ENCODE data around the gene COMP. TPM values are rescaled to one million over a fixed set of nuclear protein-coding genes. Genes with fewer than 3 reads are reported as not detected.

COMP gene
- total RNA-seq, 8 experiments from 2014 or later: 0.05 to 1.1 (median 0.29) TPM; not detected in 3

- Histone ChIP-seq H3K4me3 (no peak overlapping the region), H3K27ac (no peak overlapping the region), H3K4me1 (replicated peaks in 1 of 2) (peaks cover 0 to 2% of the 10 kb centered on the region in 2 donors)
- ATAC-seq (replicated peaks in 6 of 8): peak in 6 of 8 experiments; percentile 13 to 70 (median 48)
- 60 to 93% (median 88%) methylated on average over 2 to 7 of the region's 16 CpGs; no CpG with 5 or more reads in 6 of the 10 experiments for WGBS, 10 experiments
- in situ Hi-C loops (cut with MboI; ENCODE audit: low pct_unique_long_range_greater_than_20kb in 2 of 9, low sequenced_read_pairs in 9 of 9, unreplicated experiment in 9 of 9): no loop called here
Measured at GRCh38 chr19:18756896-18757295, 34.2 kb downstream of the COMP start.

- ATAC-seq (replicated peaks in 6 of 8): no peak
- in situ Hi-C loops (cut with MboI; ENCODE audit: low pct_unique_long_range_greater_than_20kb in 2 of 9, low sequenced_read_pairs in 9 of 9, unreplicated experiment in 9 of 9): no loop called here
- WGBS, 10 experiments: 73 to 98% (median 86%) methylated on average over 3 to 4 of the region's 4 CpGs; no CpG with 5 or more reads in 2 of the 10 experiments
- H3K4me3 ChIP-seq: no peak overlapping the region
- H3K27ac ChIP-seq: no peak overlapping the region
- H3K4me1 ChIP-seq (replicated peaks in 1 of 2): peaks cover 0 to 2% of the 10 kb centered on the region in 2 donors
Measured at GRCh38 chr19:18754501-18754900, 36.6 kb downstream of the COMP start.

GRCh38 chr19:18751571-18751970 is 39.5 kb downstream of the COMP start:
- WGBS, 10 experiments: 33 to 100% (median 90%) methylated on average over 1 to 6 of the region's 10 CpGs; no CpG with 5 or more reads in 2 of the 10 experiments

GRCh38 chr19:18750295-18750970 is 40.7 kb downstream of the COMP start:
- no peak overlapping the region for H3K4me3 ChIP-seq
- 80 to 100% (median 92%) methylated on average over 1 to 8 of the region's 19 CpGs; no CpG with 5 or more reads in 3 of the 10 experiments for WGBS, 10 experiments
- no peak for ATAC-seq (replicated peaks in 6 of 8)
- H3K27ac ChIP-seq: no peak overlapping the region
- H3K4me1 ChIP-seq (replicated peaks in 1 of 2): peaks cover 0 to 7% of the 10 kb centered on the region in 2 donors
- in situ Hi-C loops (cut with MboI; ENCODE audit: low pct_unique_long_range_greater_than_20kb in 2 of 9, low sequenced_read_pairs in 9 of 9, unreplicated experiment in 9 of 9): no loop called here

More at GRCh38 chr19:18751571-18751970, 39.5 kb downstream of the COMP start:
- Histone ChIP-seq H3K27ac (no peak overlapping the region), H3K4me3 (no peak overlapping the region), H3K4me1 (replicated peaks in 1 of 2) (peaks cover 0 to 6% of the 10 kb centered on the region in 2 donors)
- in situ Hi-C loops (cut with MboI; ENCODE audit: low pct_unique_long_range_greater_than_20kb in 2 of 9, low sequenced_read_pairs in 9 of 9, unreplicated experiment in 9 of 9): no loop called here
- no peak for ATAC-seq (replicated peaks in 6 of 8)

GRCh38 chr19:18749362-18750231 is 41.5 kb downstream of the COMP start:
- in situ Hi-C loops (cut with MboI; ENCODE audit: low pct_unique_long_range_greater_than_20kb in 2 of 9, low sequenced_read_pairs in 9 of 9, unreplicated experiment in 9 of 9): no loop called here
- H3K4me3 ChIP-seq: no peak overlapping the region
- peak in 1 of 8 experiments; percentile 20 for ATAC-seq (replicated peaks in 6 of 8)
- 50 to 89% (median 68%) methylated on average over 2 to 8 of the region's 23 CpGs; no CpG with 5 or more reads in 2 of the 10 experiments for WGBS, 10 experiments
- no peak overlapping the region for H3K27ac ChIP-seq
- peaks cover 0 to 7% of the 10 kb centered on the region in 2 donors for H3K4me1 ChIP-seq (replicated peaks in 1 of 2)

- 45 to 100% (median 80%) methylated on average over 1 to 3 of the region's 29 CpGs; no CpG with 5 or more reads in 3 of the 10 experiments for WGBS, 10 experiments
- no peak overlapping the region for H3K4me3 ChIP-seq
- no peak overlapping the region for H3K27ac ChIP-seq
- peaks cover 6 to 14% of the 10 kb centered on the region in 2 donors for H3K4me1 ChIP-seq (replicated peaks in 1 of 2)
- in situ Hi-C loops (cut with MboI; ENCODE audit: low pct_unique_long_range_greater_than_20kb in 2 of 9, low sequenced_read_pairs in 9 of 9, unreplicated experiment in 9 of 9): no loop called here
- peak in 2 of 8 experiments; percentile 17 to 18 for ATAC-seq (replicated peaks in 6 of 8)
Measured at GRCh38 chr19:18746401-18747325, 44.4 kb downstream of the COMP start.

- Histone ChIP-seq H3K4me1 (replicated peaks in 1 of 2) (peaks cover 8 to 22% of the 10 kb centered on the region in 2 donors), H3K27ac (no peak overlapping the region), H3K4me3 (no peak overlapping the region)
- in situ Hi-C loops (cut with MboI; ENCODE audit: low pct_unique_long_range_greater_than_20kb in 2 of 9, low sequenced_read_pairs in 9 of 9, unreplicated experiment in 9 of 9): no loop called here
- ATAC-seq (replicated peaks in 6 of 8): no peak
- no CpG with 5 or more reads among the region's 5 CpGs for WGBS, 10 experiments
Measured at GRCh38 chr19:18745931-18746330, 45.2 kb downstream of the COMP start.

GRCh38 chr19:18745012-18745735 is 45.9 kb downstream of the COMP start:
- Histone ChIP-seq H3K4me1 (replicated peaks in 1 of 2) (peaks cover 8 to 22% of the 10 kb centered on the region in 2 donors), H3K27ac (no peak overlapping the region), H3K4me3 (no peak overlapping the region)
- in situ Hi-C loops (cut with MboI; ENCODE audit: low pct_unique_long_range_greater_than_20kb in 2 of 9, low sequenced_read_pairs in 9 of 9, unreplicated experiment in 9 of 9): no loop called here
- WGBS, 10 experiments: 100% methylated on average over 1 of the region's 26 CpGs; no CpG with 5 or more reads in 9 of the 10 experiments
- no peak for ATAC-seq (replicated peaks in 6 of 8)

- H3K4me1 ChIP-seq (replicated peaks in 1 of 2): peaks cover 8 to 20% of the 10 kb centered on the region in 2 donors
- WGBS, 10 experiments: 76% methylated on average over 4 of the region's 36 CpGs; no CpG with 5 or more reads in 9 of the 10 experiments
- in situ Hi-C loops (cut with MboI; ENCODE audit: low pct_unique_long_range_greater_than_20kb in 2 of 9, low sequenced_read_pairs in 9 of 9, unreplicated experiment in 9 of 9): no loop called here
- H3K4me3 ChIP-seq: no peak overlapping the region
- H3K27ac ChIP-seq: no peak overlapping the region
- no peak for ATAC-seq (replicated peaks in 6 of 8)
Measured at GRCh38 chr19:18743784-18744418, 47.2 kb downstream of the COMP start.

- ATAC-seq (replicated peaks in 6 of 8): peak in 5 of 8 experiments; percentile 18 to 46 (median 40)
- in situ Hi-C loops (cut with MboI; ENCODE audit: low pct_unique_long_range_greater_than_20kb in 2 of 9, low sequenced_read_pairs in 9 of 9, unreplicated experiment in 9 of 9): no loop called here
- Histone ChIP-seq H3K4me3 (no peak overlapping the region), H3K4me1 (replicated peaks in 1 of 2) (peaks cover 8 to 20% of the 10 kb centered on the region in 2 donors), H3K27ac (no peak overlapping the region)
- WGBS, 10 experiments: 75 to 100% (median 84%) methylated on average over 3 to 11 of the region's 38 CpGs; no CpG with 5 or more reads in 7 of the 10 experiments
Measured at GRCh38 chr19:18742838-18743783, 48.0 kb downstream of the COMP start.

GRCh38 chr19:18742324-18742723 is 48.8 kb downstream of the COMP start:
- WGBS, 10 experiments: 40 to 100% (median 93%) methylated on average over 1 to 3 of the region's 14 CpGs; no CpG with 5 or more reads in 7 of the 10 experiments
- ATAC-seq (replicated peaks in 6 of 8): no peak
- Histone ChIP-seq H3K4me3 (no peak overlapping the region), H3K4me1 (replicated peaks in 1 of 2) (peaks cover 8 to 20% of the 10 kb centered on the region in 2 donors), H3K27ac (no peak overlapping the region)
- in situ Hi-C loops (cut with MboI; ENCODE audit: low pct_unique_long_range_greater_than_20kb in 2 of 9, low sequenced_read_pairs in 9 of 9, unreplicated experiment in 9 of 9): no loop called here

Measured in motor neuron (in vitro differentiated cells).